Stomach (tissue), 4 donors: ENCODE measurements around the gene KRTAP10-4.

Experiments
- CTCF ChIP-seq, 7 experiments: fragments of 450-650 bp in 4 of 7; fragments of 200-600 bp in 3 of 7; sonication (generic) in 3 of 7; IDR thresholded peaks; one replicate each; pipeline ENCODE4 v1.5.1; 2016 to 2019; ENCODE audit warnings: antibody characterized with exemption in 7 of 7, control low read depth in 2 of 7, mild to moderate bottlenecking in 1 of 7
- EP300 ChIP-seq: sonication (generic); formaldehyde crosslinking; IDR thresholded peaks from one replicate; pipeline ENCODE4 v1.6.1; 2017; ENCODE audit warnings: antibody characterized with exemption
- POLR2A ChIP-seq, 4 donors: fragments of 450-650 bp; IDR thresholded peaks; one replicate each; pipeline ENCODE4 v1.6.1; 2016; ENCODE audit warnings: antibody characterized with exemption in 4 of 4, control low read depth in 2 of 4, mild to moderate bottlenecking in 1 of 4, moderate library complexity in 1 of 4

DNA sequence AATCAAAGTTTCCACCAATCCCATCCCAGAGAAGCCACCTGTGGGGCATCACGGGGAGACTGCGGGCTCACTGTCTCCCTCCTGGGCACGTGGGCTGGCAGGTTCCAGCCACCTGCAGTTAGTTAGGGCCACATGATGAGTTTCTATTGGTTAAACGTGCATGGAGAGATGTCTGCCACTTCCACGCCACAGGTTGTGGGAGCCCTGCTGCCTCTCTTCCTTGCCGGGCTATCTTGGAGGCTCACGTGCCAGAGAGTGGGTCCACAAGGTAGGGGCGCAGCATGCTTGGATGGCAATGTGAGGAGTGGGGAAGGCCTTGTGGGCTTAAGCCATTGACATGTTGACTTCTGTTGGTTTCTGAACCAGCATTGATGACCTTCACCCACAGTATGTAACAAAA lies 30.4 kb downstream of the KRTAP10-4 start:
- TF ChIP-seq CTCF (IDR thresholded peaks at IDR 0.05) (no peak), POLR2A (IDR thresholded peaks at IDR 0.05) (no peak), EP300 (no peak)
